ENCODE measurements around the gene FMNL3.
"Not testable (repeated sequence)": the region's sequence is repeated elsewhere in the genome, so short reads cannot be mapped to it uniquely, and the experiment has no call there.

Gene FMNL3

GRCh38 chr12:49627752-49628360 lies 79.3 kb downstream of the FMNL3 start:
- DNase-seq, result no peak

DNA sequence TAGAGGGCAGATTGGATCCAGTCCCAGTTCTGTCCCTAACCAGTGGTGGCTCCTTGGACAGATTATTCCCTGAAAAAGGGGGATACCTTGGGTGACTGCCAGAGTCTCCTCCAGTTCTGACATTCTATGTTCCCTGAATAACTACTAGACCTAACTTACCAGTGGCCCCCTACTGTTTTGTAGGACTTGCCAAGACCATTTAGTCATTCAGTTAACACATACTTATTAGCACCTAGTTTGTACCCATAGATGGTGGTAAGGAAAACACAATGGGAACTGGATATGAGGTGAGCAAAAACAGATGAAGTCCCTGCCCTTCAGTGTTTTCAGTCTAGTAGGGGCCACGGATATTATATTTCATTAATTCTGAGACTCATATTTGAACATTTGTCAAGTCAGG lies 80.4 kb downstream of the FMNL3 start:
- DNase-seq, result no peak

DNA sequence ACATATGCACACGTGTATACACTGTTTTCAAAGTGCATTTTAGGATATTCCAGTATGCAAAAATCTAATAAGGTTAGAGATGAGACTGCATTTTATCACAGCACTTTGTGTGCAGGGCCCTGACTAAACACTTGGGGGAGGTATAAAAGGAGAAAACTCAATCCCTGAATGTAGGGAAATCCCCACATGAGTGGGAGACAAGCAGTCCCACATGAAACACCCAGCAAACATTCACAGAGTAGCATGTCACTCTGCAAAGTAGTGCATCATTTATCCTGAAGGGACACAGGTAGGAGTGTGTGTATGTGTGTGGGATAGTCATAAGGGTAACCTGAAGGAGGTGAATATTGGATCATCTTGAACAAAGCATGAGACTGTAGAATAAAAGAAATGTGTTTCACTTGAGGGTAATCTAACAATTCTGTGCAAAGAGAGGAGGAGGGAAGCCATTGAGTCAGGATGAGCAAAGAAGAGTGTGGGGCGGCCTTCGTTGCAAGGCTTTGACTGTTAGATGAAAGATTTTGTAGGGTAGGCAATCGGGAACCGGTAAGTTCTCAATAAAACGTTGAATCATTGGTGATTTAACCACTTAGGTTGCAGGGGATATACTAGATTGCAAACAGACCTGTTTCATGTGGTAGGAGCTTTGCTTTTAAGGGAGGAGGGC lies 80.9 kb downstream of the FMNL3 start:
- DNase-seq, result peak; percentile 29

GRCh38 chr12:49624921-49625577 lies 82.2 kb downstream of the FMNL3 start:
- no peak for DNase-seq

- DNase-seq, result peak; percentile 88
Measured at GRCh38 chr12:49623142-49623904, 83.9 kb downstream of the FMNL3 start, which contains the start of gene PRPF40B. Gene PRPF40B (plus strand): TSS chr12:49623561. CDS start chr12:49623591, 30 bp downstream.

- peak; percentile 69 for DNase-seq
Measured at GRCh38 chr12:49622501-49623141, 84.6 kb downstream of the FMNL3 start.

DNA sequence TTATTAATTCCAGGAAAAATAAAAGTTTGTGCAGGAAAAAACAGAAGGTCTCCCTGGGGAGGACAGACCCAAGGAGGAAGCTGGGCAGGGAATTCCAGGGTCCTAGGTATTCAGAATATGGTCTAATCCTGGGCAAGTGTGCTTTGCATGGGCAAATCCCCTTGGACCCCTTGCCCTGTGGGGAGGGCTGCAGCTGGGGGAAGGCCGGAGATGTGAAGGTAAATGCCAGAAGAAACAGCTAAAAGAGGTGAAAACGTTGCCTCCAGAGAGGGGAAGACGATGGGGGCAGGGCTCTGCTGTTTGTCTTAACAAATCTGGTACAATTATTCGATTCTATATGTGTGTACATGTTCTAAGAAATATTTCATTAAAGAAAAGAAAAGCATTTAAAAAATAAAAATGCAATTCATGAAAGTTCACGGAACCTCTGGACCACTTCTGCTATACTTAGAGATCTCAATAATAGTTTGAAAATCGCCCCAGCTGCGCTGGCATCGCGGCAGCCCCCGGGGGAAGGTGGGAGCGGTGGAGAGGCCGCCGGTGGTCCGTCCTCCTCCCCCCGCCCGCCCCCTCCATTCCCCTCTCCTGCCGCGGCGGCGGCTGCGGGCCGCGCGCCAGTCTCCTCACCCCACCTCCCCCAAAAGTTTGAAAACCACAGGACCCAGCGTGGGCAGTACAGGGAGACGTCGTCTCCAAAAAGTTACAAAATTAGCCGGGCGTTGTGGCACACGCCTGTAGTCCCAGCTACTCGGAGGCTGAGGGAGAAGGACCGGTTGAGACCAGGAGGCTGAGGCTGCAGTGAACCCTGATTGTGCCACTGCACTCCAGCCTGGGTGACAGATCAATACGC lies 85.3 kb downstream of the FMNL3 start:
- no peak for DNase-seq

DNA sequence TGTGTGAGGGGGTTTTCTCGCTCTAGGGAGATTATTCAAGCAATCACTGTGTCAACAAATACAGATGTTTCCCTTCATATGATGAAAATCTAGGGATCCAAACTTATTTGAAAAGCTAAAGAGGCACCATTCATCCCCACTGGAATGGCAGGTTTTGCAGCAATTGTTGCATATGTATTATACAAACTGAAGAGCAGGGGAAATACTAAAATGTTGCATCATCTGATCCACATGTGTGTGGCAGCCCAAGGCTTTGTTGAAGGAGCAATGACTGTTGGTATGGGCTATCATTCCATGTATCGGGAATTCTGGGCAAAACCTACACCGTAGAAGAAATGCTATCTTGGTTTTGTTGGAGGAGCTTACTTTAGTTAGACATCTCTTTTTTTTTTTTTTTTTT lies 87.9 kb downstream of the FMNL3 start:
- no peak for DNase-seq

DNA sequence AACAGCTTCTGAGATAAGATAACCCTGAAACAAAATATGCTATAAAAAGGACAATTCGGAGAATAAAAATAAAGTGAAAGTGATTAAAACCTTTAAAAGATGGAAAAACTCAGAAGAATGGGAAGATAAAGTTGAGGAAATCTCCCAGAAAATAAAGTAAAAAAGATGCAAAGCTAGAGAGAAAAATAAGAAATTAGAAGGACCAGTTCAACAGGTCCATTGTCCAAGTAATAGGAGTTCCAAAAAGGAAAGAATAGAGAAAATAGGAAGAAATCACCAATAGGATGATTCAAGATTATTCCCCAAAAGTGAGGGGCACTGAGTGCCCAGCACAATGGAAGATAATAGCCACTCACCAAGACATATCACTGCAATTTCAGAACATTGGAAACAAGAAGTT lies 88.6 kb downstream of the FMNL3 start:
- DNase-seq, result no peak

DNA sequence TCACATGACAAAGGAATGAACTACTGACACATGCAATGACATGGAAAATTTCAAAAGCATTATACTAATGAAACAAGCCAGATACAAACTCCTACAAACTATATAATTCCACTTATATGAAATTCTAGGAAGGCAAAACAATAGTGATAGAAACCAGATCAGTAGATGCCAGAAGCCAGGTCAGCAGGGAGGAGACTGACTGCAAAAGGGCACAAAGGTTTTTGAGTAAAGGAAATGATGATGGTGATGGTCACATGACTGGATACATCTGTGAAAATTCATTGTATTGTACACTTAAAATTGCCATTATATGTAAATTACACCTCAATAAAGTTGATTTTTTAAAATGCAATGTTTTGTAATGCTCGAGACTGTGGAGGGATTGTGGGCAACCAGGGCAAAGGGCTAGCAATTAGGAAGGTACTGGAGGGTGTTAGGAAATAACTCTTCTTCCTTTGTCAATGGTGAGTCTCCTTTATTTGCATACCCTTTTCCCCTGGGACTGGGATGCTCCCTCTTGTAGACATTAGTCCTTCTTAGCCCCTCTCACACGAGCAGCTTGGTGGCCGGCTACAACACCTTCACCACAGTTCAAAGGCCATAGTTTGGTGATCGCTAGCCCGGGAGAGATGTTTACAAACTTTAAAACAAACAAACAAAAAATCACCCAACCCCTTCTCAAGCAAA lies 90.5 kb downstream of the FMNL3 start:
- DNase-seq, result no peak

DNA sequence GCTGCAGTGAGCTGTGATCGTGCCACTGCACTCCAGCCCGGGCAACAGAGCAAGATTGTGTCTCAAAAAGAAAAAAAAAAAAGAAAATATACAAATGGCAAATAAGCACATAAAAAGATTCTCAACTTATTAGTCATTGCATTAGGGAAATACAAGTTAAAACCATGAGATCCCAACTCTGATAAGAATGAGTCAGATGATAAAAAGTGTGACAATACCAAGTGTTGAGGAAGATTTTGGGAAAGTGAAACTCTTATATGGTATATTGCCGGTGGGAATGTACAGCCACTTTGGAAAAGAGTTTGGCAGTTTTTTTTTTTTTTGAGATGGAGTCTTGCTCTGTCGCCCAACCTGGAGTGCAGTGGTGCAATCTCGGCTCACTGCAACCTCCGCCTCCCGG lies 91.5 kb downstream of the FMNL3 start:
- DNase-seq, result no peak

GRCh38 chr12:49612210-49612609 lies 95.0 kb downstream of the FMNL3 start:
- no peak for DNase-seq

DNA sequence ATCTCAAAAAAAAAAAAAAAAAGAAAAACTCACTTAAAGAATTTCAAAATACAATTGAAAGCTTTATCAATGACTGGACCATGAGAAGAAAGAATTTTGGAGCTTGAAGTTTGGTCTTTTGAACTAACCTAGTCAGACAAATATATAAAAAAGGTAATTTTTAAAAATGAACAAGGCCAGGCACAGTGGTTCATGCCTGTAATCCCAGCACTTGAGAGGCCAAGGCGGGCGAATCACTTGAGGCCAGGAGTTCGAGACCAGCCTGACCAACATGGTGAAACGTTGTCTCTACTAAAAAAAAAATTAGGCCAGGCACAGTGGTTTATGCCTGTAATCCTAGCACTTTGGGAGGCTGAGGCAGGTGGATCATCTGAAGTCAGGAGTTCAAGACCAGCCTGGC lies 96.4 kb downstream of the FMNL3 start:
- DNase-seq, result not testable (repeated sequence)

DNA sequence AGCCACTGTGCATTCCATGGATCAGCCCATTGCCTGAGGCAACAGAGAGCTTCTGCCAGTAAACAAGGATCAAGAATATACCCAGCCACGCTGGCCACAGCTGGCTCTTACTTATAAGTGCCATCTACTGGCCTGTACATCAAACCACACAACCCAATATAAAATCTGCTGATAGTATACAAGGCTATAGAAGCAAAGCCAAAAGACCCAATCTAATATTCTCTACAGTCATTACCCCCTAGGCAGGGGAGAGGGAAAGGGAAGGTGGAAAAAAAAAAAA lies 97.4 kb downstream of the FMNL3 start:
- no peak for DNase-seq

DNA sequence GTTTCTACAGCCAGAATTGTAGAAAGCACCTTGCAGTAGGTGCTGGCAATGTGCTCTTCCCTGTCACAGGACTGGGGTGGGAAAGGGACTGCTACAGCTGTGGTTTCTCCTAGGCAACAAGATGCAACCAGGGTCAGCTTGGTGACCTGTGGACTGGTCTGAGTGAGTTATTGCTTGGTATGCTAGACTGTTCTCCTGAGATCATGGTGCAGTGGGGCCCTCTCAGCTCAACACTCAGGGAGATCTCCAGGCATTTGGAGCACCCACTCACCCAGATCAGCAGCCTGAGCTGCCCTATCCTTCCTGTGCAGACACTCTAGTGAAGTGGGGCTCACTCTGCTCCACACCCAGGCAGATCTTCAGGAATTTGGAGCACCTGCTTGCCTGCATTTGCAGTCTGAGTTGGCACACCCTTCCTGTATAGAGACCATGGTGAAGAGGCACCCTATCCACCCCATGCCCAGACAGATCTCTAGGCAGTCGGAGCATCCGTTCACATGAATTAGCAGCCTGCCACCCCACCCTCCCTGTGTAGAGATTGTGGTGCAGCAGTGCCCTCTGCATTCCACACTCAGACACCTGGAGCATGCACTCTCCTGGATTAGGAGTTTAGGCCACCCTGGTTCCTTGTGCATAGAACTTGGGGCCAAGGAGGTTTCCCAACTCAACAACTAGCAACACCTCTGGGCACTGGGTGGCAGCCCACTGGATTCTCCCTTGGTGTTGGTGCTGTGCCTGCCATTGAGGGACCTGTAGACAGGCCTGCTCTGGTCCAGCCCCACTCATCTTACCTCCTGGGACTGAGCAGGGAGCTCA lies 97.9 kb downstream of the FMNL3 start:
- no peak for DNase-seq

- DNase-seq, result not testable (repeated sequence)
Measured at GRCh38 chr12:49605539-49605938, 101.7 kb downstream of the FMNL3 start, which contains the start of gene FAM186B. Gene FAM186B (minus strand): TSS chr12:49605639. CDS start chr12:49605477, 162 bp downstream.

DNA sequence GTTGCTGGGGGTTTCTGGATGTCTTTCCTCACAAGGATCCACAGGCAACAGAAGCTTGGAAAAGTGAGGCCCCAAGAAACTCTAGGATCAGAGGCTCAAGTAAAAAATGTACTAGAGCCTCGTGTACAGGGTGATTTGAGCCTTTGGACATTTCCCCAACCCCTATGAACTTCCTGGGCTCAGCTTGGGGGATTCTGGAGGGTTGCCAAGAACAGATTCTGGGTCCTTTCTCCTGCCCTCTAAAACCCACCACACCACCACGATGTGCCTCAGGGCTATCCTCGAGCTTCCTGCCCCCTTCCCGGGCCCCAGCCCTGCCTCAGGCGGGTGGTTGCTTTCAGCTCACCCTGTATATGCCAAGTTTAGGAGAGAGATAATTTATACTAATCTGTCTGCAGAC lies 102.3 kb downstream of the FMNL3 start:
- DNase-seq, result no peak

DNA sequence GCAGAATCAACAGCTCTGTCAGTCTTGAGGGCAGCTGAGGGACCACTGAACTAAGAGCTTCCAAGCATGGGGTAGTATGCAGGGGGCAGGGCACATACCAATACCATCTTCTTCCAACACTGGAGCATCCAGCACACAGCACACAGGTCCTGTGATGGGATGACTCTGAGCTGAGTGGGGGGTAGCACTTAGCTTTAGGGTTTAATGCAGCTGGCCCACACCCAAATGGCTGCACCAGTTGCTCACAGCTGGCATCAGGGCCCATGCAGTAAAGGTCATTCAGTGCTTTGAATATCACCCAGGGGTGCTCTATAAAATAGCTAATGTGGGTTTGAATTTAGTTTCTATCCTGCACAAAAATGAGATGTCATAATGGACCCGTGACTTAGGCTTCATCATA lies 103.5 kb downstream of the FMNL3 start:
- DNase-seq, result no peak

DNA sequence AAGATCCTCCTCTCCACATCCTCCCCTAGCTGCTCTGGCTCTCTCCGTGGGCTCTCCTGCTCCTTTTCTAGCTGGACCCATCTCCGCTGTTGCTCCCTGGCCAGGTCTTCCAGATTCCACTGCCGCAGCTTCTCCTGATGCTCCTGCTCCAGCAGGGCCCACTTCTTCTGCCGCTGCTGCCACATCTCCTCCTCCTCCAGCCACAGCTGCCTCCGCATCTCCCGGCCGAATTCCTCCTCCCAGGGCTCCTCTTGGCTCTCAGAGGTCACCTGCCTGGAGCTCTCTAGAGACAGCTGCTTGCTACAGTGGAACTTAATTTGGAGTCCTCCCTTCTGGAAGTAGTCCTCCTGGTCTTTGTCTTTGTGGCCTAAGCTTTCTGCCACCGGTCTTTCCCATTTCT lies 107.2 kb downstream of the FMNL3 start:
- no peak for DNase-seq

DNA sequence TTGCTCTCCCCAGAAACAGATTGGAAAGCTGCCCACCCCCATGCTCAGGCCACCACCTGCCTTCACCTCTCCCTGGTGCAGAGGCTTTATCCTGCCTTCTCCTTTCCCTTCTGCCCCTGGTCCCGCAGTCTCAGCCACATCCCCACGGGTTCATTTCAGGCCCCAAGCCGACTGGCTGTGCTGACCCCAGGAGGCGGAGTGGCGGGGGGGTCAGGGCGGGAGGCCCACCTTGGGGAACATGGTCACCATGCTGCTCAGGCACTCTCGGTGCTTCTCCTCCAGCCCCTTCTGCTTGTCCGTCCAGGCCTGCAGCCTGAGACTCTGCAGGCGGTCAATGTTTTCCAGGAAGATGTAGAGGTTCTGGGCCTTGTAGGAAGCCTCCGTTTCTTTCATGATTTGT lies 108.7 kb downstream of the FMNL3 start:
- DNase-seq, result no peak
